ENCODE results near the gene TMEM45B. TPM values are rescaled to one million over a fixed set of nuclear protein-coding genes. Genes with fewer than 3 reads are reported as not detected.
A peak's percentile ranks its signal among the peaks of the same experiment; 100 is the strongest.
"Not testable (repeated sequence)": the region's sequence is repeated elsewhere in the genome, so short reads cannot be mapped to it uniquely, and the experiment has no call there.

The TMEM45B gene
- total RNA-seq, 2 donors from 2014 or later = 191 to 303 TPM

GRCh38 chr11:129813231-129813791 lies 2.3 kb upstream of the TMEM45B start:
- TF ChIP-seq CTCF (IDR thresholded peaks at IDR 0.05) = no peak
- Histone ChIP-seq H3K36me3 (no peaks in the 10 kb centered on the region), H3K27me3 (no peaks in the 10 kb centered on the region), H3K27ac (no peak overlapping the region), H3K4me1 (no peaks in the 10 kb centered on the region), H3K9me3 (no peaks in the 10 kb centered on the region), H3K9ac (ENCODE audit: low read depth in 2 of 2, low read length in 2 of 2) (no peak overlapping the region), H3K4me3 (no peak overlapping the region)
- DNase-seq = no peak
- intact Hi-C loops (cut with DNase I) = no loop called here

- intact Hi-C loops (cut with DNase I) = no loop called here
- no peak overlapping the region for H3K9ac ChIP-seq (ENCODE audit: low read depth in 2 of 2, low read length in 2 of 2)
- H3K27me3 ChIP-seq = peaks cover 4% of the 10 kb centered on the region
- H3K36me3 ChIP-seq = no peaks in the 10 kb centered on the region
- no peak overlapping the region for H3K27ac ChIP-seq
- H3K4me3 ChIP-seq = no peak overlapping the region
- no peaks in the 10 kb centered on the region for H3K4me1 ChIP-seq
- no peak for TF ChIP-seq CTCF (IDR thresholded peaks at IDR 0.05)
- H3K9me3 ChIP-seq = no peaks in the 10 kb centered on the region
- DNase-seq = no peak
These were observed 1.2 kb upstream of the TMEM45B start for GRCh38 chr11:129814244-129815014.

- H3K36me3 ChIP-seq = no peaks in the 10 kb centered on the region
- H3K4me1 ChIP-seq = no peaks in the 10 kb centered on the region
- DNase-seq = peak; percentile 46
- H3K9me3 ChIP-seq = no peaks in the 10 kb centered on the region
- no peak for TF ChIP-seq CTCF (IDR thresholded peaks at IDR 0.05)
- H3K4me3 ChIP-seq = no peak overlapping the region
- H3K27ac ChIP-seq = peak overlapping the region; percentile 89
- H3K27me3 ChIP-seq = peaks cover 4% of the 10 kb centered on the region
- H3K9ac ChIP-seq (ENCODE audit: low read depth in 2 of 2, low read length in 2 of 2) = peak overlapping the region in 1 of 2 donors; percentile 74
- intact Hi-C loops (cut with DNase I) = no loop called here
These were observed 1.9 kb downstream of the TMEM45B start for GRCh38 chr11:129817534-129818051.

GRCh38 chr11:129818236-129818635 lies 2.6 kb downstream of the TMEM45B start:
- Histone ChIP-seq H3K4me3 (peak overlapping the region; percentile 9), H3K27ac (peak overlapping the region; percentile 47), H3K9ac (ENCODE audit: low read depth in 2 of 2, low read length in 2 of 2) (peak overlapping the region in 1 of 2 donors; percentile 26)
- H3K27me3 ChIP-seq; DNase-seq; H3K4me1 ChIP-seq; H3K36me3 ChIP-seq; intact Hi-C loops (cut with DNase I); H3K9me3 ChIP-seq: not testable (repeated sequence)

- H3K9ac ChIP-seq (ENCODE audit: low read depth in 2 of 2, low read length in 2 of 2) = no peak overlapping the region
- H3K27me3 ChIP-seq = peaks cover 4% of the 10 kb centered on the region
- no peaks in the 10 kb centered on the region for H3K36me3 ChIP-seq
- intact Hi-C loops (cut with DNase I) = no loop called here
- H3K9me3 ChIP-seq = no peaks in the 10 kb centered on the region
- H3K27ac ChIP-seq = no peak overlapping the region
- DNase-seq = no peak
- TF ChIP-seq CTCF (IDR thresholded peaks at IDR 0.05) = no peak
- H3K4me1 ChIP-seq = no peaks in the 10 kb centered on the region
- H3K4me3 ChIP-seq = no peak overlapping the region
These were observed 3.6 kb downstream of the TMEM45B start for GRCh38 chr11:129819237-129819636.

- H3K27me3 ChIP-seq; H3K9ac ChIP-seq (ENCODE audit: low read depth in 2 of 2, low read length in 2 of 2); H3K9me3 ChIP-seq; H3K36me3 ChIP-seq; H3K4me3 ChIP-seq; H3K27ac ChIP-seq; H3K4me1 ChIP-seq; DNase-seq; intact Hi-C loops (cut with DNase I): not testable (repeated sequence)
These were observed 4.6 kb downstream of the TMEM45B start for GRCh38 chr11:129820228-129820627.

GRCh38 chr11:129823281-129823680 lies 7.6 kb downstream of the TMEM45B start:
- H3K4me1 ChIP-seq; H3K9me3 ChIP-seq; intact Hi-C loops (cut with DNase I); H3K27me3 ChIP-seq; H3K9ac ChIP-seq (ENCODE audit: low read depth in 2 of 2, low read length in 2 of 2); H3K4me3 ChIP-seq; H3K27ac ChIP-seq; DNase-seq; H3K36me3 ChIP-seq: not testable (repeated sequence)

- DNase-seq; H3K27me3 ChIP-seq; H3K9ac ChIP-seq (ENCODE audit: low read depth in 2 of 2, low read length in 2 of 2); H3K4me3 ChIP-seq; H3K9me3 ChIP-seq; H3K4me1 ChIP-seq; intact Hi-C loops (cut with DNase I); H3K36me3 ChIP-seq; H3K27ac ChIP-seq: not testable (repeated sequence)
These were observed 8.2 kb downstream of the TMEM45B start for GRCh38 chr11:129823799-129824198.

Data from colonic mucosa (tissue), 4 donors.